Liver (tissue), 9 donors: ENCODE results near the gene SLC24A3. TPM values are rescaled to one million over a fixed set of nuclear protein-coding genes. Genes with fewer than 3 reads are reported as not detected.

Experiments used
- DNase-seq: peaks from one replicate; pipeline ENCODE4 v3.0.0-alpha.2; 2017; ENCODE audit warnings: low spot score
- H3K27ac ChIP-seq, 2 donors: one replicate each; pipeline ENCODE4 v1.7.0; 2013; ENCODE audit warnings: inconsistent platforms in 2 of 2, low read length in 2 of 2, control low read depth in 1 of 2, low read depth in 1 of 2, mild to moderate bottlenecking in 1 of 2
- H3K27me3 ChIP-seq, 4 donors: one replicate each; pipeline versions ENCODE4 v1.6.1 to v1.7.0; 2013; ENCODE audit warnings: low read length in 3 of 4, inconsistent platforms in 1 of 4, mild to moderate bottlenecking in 1 of 4, moderate library complexity in 1 of 4; ENCODE audit not compliant: control insufficient read depth in 4 of 4, insufficient read depth in 4 of 4
- H3K36me3 ChIP-seq, 4 donors: one replicate each; pipeline versions ENCODE4 v1.6.1 to v1.7.0; 2013; ENCODE audit warnings: low read length in 3 of 4, mild to moderate bottlenecking in 3 of 4, low read depth in 1 of 4, moderate library complexity in 1 of 4; ENCODE audit not compliant: control insufficient read depth in 4 of 4, insufficient read depth in 3 of 4
- H3K4me1 ChIP-seq, 4 donors: one replicate each; pipeline versions ENCODE4 v1.6.1 to v1.7.0; 2013; ENCODE audit warnings: low read length in 3 of 4, mild to moderate bottlenecking in 3 of 4, moderate library complexity in 1 of 4; ENCODE audit not compliant: control insufficient read depth in 4 of 4, insufficient read depth in 4 of 4
- H3K4me3 ChIP-seq, 3 donors: one replicate each; pipeline versions ENCODE4 v1.6.1 to v1.7.0; 2013; ENCODE audit warnings: low read length in 3 of 3, control low read depth in 1 of 3, low read depth in 1 of 3, mild to moderate bottlenecking in 1 of 3
- H3K9ac ChIP-seq, 2 donors: one replicate each; pipeline ENCODE4 v1.7.0; 2013; ENCODE audit warnings: low read length in 2 of 2, mild to moderate bottlenecking in 2 of 2, moderate library complexity in 2 of 2, control low read depth in 1 of 2, low read depth in 1 of 2
- H3K9me3 ChIP-seq, 4 donors: one replicate each; pipeline versions ENCODE4 v1.6.1 to v1.7.0; 2013; ENCODE audit warnings: low read length in 3 of 4; ENCODE audit not compliant: control insufficient read depth in 4 of 4
- ATF3 ChIP-seq: IDR thresholded peaks from 2 replicates; pipeline ENCODE4 v1.6.1; 2016; ENCODE audit warnings: antibody characterized with exemption
- CTCF ChIP-seq: fragments of 150-350 bp; IDR thresholded peaks from 2 replicates; pipeline ENCODE4 v1.5.1; 2017; ENCODE audit warnings: improper control_type of control experiment, low read depth, low read length; ENCODE audit not compliant: missing input control
- EGR1 ChIP-seq, 2 donors: IDR thresholded peaks; 2 replicates each; pipeline ENCODE4 v1.6.1; 2016 to 2018; ENCODE audit warnings: antibody characterized with exemption in 2 of 2, low read depth in 2 of 2
- FOXA1 ChIP-seq: IDR thresholded peaks from 2 replicates; pipeline ENCODE4 v1.6.1; 2016; ENCODE audit warnings: antibody characterized with exemption
- FOXA2 ChIP-seq: IDR thresholded peaks from 2 replicates; pipeline ENCODE4 v1.6.1; 2016; ENCODE audit warnings: antibody characterized with exemption
- HNF4A ChIP-seq, 2 donors: conservative IDR thresholded peaks; 2 replicates each; pipeline ENCODE4 v1.6.1; 2016; ENCODE audit warnings: antibody characterized with exemption in 2 of 2, mild to moderate bottlenecking in 2 of 2
- HNF4G ChIP-seq: IDR thresholded peaks from 2 replicates; pipeline ENCODE4 v1.6.1; 2016; ENCODE audit warnings: antibody characterized with exemption
- JUND ChIP-seq, 2 donors: IDR thresholded peaks; 2 replicates each; pipeline ENCODE4 v1.6.1; 2016; ENCODE audit warnings: antibody characterized with exemption in 2 of 2
- MAX ChIP-seq: IDR thresholded peaks from 2 replicates; pipeline ENCODE4 v1.6.1; 2016; ENCODE audit warnings: antibody characterized with exemption
- NR2F2 ChIP-seq: IDR thresholded peaks from 2 replicates; pipeline ENCODE4 v1.6.1; 2016; ENCODE audit warnings: antibody characterized with exemption
- RAD21 ChIP-seq, 2 donors: IDR thresholded peaks; 2 replicates each; pipeline ENCODE4 v1.6.1; 2016; ENCODE audit warnings: antibody characterized with exemption in 2 of 2, mild to moderate bottlenecking in 2 of 2
- REST ChIP-seq: IDR thresholded peaks from 2 replicates; pipeline ENCODE4 v1.6.1; 2016; ENCODE audit warnings: antibody characterized with exemption, mild to moderate bottlenecking
- RXRA ChIP-seq, 2 donors: IDR thresholded peaks; 2 replicates each; pipeline ENCODE4 v1.6.1; 2017 to 2018; ENCODE audit warnings: antibody characterized with exemption in 2 of 2, mild to moderate bottlenecking in 1 of 2
- SP1 ChIP-seq: IDR thresholded peaks from 2 replicates; pipeline ENCODE4 v1.6.1; 2018; ENCODE audit warnings: antibody characterized with exemption, mild to moderate bottlenecking
- TAF1 ChIP-seq: conservative IDR thresholded peaks from 2 replicates; pipeline ENCODE4 v1.6.1; 2016; ENCODE audit warnings: antibody characterized with exemption, mild to moderate bottlenecking
- YY1 ChIP-seq: IDR thresholded peaks from 2 replicates; pipeline ENCODE4 v1.6.1; 2016; ENCODE audit warnings: antibody characterized with exemption, mild to moderate bottlenecking
- ZBTB33 ChIP-seq: IDR thresholded peaks from 2 replicates; pipeline ENCODE4 v1.6.1; 2016; ENCODE audit warnings: antibody characterized with exemption
- WGBS: extraction: QIAGEN DNeasy Blood & Tissue Kit; methylation state at CpG from one replicate; pipeline ENCODE4 v1.1.7; 2013; 5-methylcytosine and 5-hydroxymethylcytosine counted together
- polyA plus RNA-seq, 2 donors: library from polyadenylated mRNA; stranded (reverse) in 1 of 2; unstranded in 1 of 2; fragments of 200-250 nt in 1 of 2; fragments of >200 nt in 1 of 2; fragmentation: Nextera tagmentation in 1 of 2; extraction: Ambion mirVana in 1 of 2; gene quantifications; one replicate each; pipeline versions ENCODE4 v1.2.1 to v1.2.3, GENCODE V29; 2013 to 2015
- total RNA-seq, 2 donors: library from RNA; depleted of rRNA; stranded (reverse); fragments of >200 nt; gene quantifications; one replicate each; pipeline ENCODE4 v1.2.3, GENCODE V29; 2014
- donor health status: healthy.
- donor health status: healthy.
- donor health status: healthy.
- donor health status: healthy.
- donor health status: healthy.

The SLC24A3 gene
- total and polyA plus RNA-seq, 4 donors: 0.28 to 1.8 (median 0.46) TPM

- peaks cover 0 to 5% (median 3%) of the 10 kb centered on the region in 4 donors for H3K27me3 ChIP-seq
- peaks cover 0 to 4% (median 0%) of the 10 kb centered on the region in 4 donors for H3K4me1 ChIP-seq
- TF ChIP-seq JUND (IDR thresholded peaks at IDR 0.05) (no peak), FOXA2 (no peak), RAD21 (IDR thresholded peaks at IDR 0.05) (peak; percentile 99 to 100), CTCF (peak; percentile 99)
- no peaks in the 10 kb centered on the region for H3K36me3 ChIP-seq
- no peak overlapping the region for H3K9ac ChIP-seq
- WGBS: 54% methylated on average over 19 of the region's 19 CpGs
- no peak overlapping the region for H3K4me3 ChIP-seq
- H3K9me3 ChIP-seq: no peaks in the 10 kb centered on the region
- H3K27ac ChIP-seq: no peak overlapping the region
- DNase-seq: peak; percentile 58
These were observed 449.5 kb downstream of the SLC24A3 start for GRCh38 chr20:19661717-19662636.

GRCh38 chr20:19662637-19662995, 450.2 kb downstream of the SLC24A3 start:
- Histone ChIP-seq H3K4me1 (peaks cover 0 to 4% (median 0%) of the 10 kb centered on the region in 4 donors), H3K9me3 (no peaks in the 10 kb centered on the region), H3K9ac (no peak overlapping the region), H3K27me3 (peaks cover 0 to 8% (median 2%) of the 10 kb centered on the region in 4 donors), H3K36me3 (no peaks in the 10 kb centered on the region), H3K27ac (no peak overlapping the region), H3K4me3 (no peak overlapping the region)
- WGBS: 43% methylated on average over 9 of the region's 9 CpGs
- no peak for TF ChIP-seq FOXA2
- TF ChIP-seq YY1: no peak
- TF ChIP-seq ATF3: no peak
- no peak for TF ChIP-seq FOXA1
- no peak for TF ChIP-seq JUND (IDR thresholded peaks at IDR 0.05)
- no peak for TF ChIP-seq HNF4G
- TF ChIP-seq REST: no peak
- TF ChIP-seq MAX: no peak
- TF ChIP-seq HNF4A (conservative IDR thresholded peaks at IDR 0.05): no peak
- TF ChIP-seq NR2F2: no peak
- no peak for TF ChIP-seq RAD21 (IDR thresholded peaks at IDR 0.05)
- no peak for TF ChIP-seq RXRA (IDR thresholded peaks at IDR 0.05)
- TF ChIP-seq EGR1 (IDR thresholded peaks at IDR 0.05; ENCODE audit: low read depth in 2 of 2): no peak
- TF ChIP-seq SP1: no peak
- TF ChIP-seq TAF1: no peak
- no peak for TF ChIP-seq ZBTB33
- no peak for DNase-seq
